BJ (cell line): Measurements from ENCODE around the gene ARRDC3. TPM values are rescaled to one million over a fixed set of nuclear protein-coding genes. Genes with fewer than 3 reads are reported as not detected.

Experiments
- CTCF ChIA-PET: fragments of 350-600 bp; formaldehyde crosslinking; extraction: SDS; loops from one replicate; lab custom pipeline; 2021; ENCODE audit warnings: antibody characterized with exemption, inconsistent platforms; lab: Yijun Ruan, JAX
- POLR2A ChIA-PET: fragments of 300-600 bp; sonication (Branson Sonifier 250); formaldehyde crosslinking; extraction: SDS; loops from one replicate; lab custom pipeline; 2021; ENCODE audit warnings: antibody characterized with exemption; lab: Charles Lee
- DNase-seq: peaks from one replicate; pipeline ENCODE4 v3.0.0-alpha.2; 2011; ENCODE audit warnings: low read depth
- H3K27me3 ChIP-seq: 2 replicates; pipeline ENCODE4 v1.6.0; 2011; ENCODE audit warnings: low read length; ENCODE audit not compliant: control insufficient read depth, insufficient read depth
- H3K36me3 ChIP-seq: 2 replicates; pipeline ENCODE4 v1.5.1; 2011; ENCODE audit warnings: low read length; ENCODE audit not compliant: control insufficient read depth, insufficient read depth
- H3K4me3 ChIP-seq: 2 replicates; pipeline ENCODE4 v1.5.1; 2011; ENCODE audit warnings: low read depth, mild to moderate bottlenecking, control low read depth, low read length
- polyA minus RNA-seq: library from RNA; depleted of rRNA, polyadenylated mRNA; stranded (reverse); fragments of >200 nt; gene quantifications from 2 replicates; pipeline ENCODE4 v1.2.3, GENCODE V29; 2011; rRNA and poly(A)+ RNA removed
- polyA plus RNA-seq: library from polyadenylated mRNA; depleted of rRNA; stranded (reverse); fragments of >200 nt; gene quantifications from 2 replicates; pipeline ENCODE4 v1.2.3, GENCODE V29; 2011; rRNA removed
- TF ChIP-seq, protein P1 (sequence below): IDR thresholded peaks from 2 replicates; pipeline ENCODE4 v1.5.1; 2011; ENCODE audit warnings: low read depth, mild to moderate bottlenecking, control low read depth, inconsistent platforms, low read length, moderate library complexity; ENCODE audit not compliant: insufficient read depth

The ARRDC3 gene, protein sequence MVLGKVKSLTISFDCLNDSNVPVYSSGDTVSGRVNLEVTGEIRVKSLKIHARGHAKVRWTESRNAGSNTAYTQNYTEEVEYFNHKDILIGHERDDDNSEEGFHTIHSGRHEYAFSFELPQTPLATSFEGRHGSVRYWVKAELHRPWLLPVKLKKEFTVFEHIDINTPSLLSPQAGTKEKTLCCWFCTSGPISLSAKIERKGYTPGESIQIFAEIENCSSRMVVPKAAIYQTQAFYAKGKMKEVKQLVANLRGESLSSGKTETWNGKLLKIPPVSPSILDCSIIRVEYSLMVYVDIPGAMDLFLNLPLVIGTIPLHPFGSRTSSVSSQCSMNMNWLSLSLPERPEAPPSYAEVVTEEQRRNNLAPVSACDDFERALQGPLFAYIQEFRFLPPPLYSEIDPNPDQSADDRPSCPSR
- polyA plus RNA-seq (20.7 and 37.4 TPM in 2 replicates), polyA minus RNA-seq (80.3 and 80.8 TPM in 2 replicates)

DNA sequence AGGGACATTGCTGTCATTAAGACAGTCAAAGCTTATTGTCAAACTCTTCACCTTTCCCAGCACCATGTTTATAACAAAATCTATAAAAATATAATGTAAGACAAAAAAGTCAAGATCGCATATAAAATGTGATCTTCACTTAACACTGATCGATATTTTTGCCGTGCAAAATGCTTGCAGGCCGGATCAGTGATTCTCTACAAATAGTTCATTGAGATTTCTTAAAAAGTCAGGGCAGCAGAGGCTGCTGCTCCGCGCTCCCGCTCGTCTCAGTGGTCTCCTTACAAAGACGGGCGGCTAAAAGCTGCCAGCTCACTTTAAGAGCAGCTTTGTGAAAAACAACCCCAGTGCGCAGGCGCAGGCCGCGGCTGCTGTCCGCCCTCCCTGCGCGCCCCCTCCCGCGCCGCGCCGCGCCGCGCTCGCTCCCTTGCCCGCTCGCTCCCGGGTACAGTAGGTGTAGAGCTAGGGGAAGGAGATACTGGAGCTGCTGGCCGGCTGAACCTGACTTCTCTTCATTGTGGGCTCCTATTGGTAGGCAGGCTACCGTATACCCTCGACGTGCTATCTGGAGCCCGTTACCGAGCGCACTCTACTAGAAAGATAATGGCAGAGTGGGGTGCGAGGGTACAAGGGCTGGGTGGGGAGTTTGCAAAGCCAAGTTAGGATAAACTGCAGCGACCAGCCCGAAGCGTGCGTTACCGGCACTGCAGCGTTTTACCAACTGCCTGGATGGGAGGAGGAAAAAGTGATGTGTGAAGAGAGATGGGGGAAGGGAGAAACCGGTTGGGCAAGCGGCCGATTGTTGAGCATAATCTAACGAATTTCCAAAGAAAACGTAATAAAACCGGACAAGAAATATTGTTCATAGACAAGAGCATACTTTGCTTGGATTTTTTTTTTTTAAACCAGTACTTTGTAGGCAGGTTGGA, at the start of gene ARRDC3:
Gene ARRDC3 (minus strand): TSS at position 291 of the 929 bp plus-strand sequence. CDS start 225 bp downstream, at position 66.
- TF ChIP-seq, protein P1, sequence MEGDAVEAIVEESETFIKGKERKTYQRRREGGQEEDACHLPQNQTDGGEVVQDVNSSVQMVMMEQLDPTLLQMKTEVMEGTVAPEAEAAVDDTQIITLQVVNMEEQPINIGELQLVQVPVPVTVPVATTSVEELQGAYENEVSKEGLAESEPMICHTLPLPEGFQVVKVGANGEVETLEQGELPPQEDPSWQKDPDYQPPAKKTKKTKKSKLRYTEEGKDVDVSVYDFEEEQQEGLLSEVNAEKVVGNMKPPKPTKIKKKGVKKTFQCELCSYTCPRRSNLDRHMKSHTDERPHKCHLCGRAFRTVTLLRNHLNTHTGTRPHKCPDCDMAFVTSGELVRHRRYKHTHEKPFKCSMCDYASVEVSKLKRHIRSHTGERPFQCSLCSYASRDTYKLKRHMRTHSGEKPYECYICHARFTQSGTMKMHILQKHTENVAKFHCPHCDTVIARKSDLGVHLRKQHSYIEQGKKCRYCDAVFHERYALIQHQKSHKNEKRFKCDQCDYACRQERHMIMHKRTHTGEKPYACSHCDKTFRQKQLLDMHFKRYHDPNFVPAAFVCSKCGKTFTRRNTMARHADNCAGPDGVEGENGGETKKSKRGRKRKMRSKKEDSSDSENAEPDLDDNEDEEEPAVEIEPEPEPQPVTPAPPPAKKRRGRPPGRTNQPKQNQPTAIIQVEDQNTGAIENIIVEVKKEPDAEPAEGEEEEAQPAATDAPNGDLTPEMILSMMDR: no peak
- no peaks in the 10 kb centered on the region for H3K36me3 ChIP-seq
- ChIA-PET CTCF (interaction anchor here (0.6 to 7.3 kb wide), 19 partner anchors 31 to 517 kb away, joined by 3 to 106 read pairs (median 11); no protein-coding TSS in a partner anchor), POLR2A (interaction anchor here (0.6 to 1.4 kb wide), 8 partner anchors 71 to 451 kb away, joined by 3 to 17 read pairs (median 4); no protein-coding TSS in a partner anchor)
- peak; percentile 87 for DNase-seq
- no peaks in the 10 kb centered on the region for H3K27me3 ChIP-seq
- H3K4me3 ChIP-seq: peak within 1 kb of the TSS; percentile 64

DNA sequence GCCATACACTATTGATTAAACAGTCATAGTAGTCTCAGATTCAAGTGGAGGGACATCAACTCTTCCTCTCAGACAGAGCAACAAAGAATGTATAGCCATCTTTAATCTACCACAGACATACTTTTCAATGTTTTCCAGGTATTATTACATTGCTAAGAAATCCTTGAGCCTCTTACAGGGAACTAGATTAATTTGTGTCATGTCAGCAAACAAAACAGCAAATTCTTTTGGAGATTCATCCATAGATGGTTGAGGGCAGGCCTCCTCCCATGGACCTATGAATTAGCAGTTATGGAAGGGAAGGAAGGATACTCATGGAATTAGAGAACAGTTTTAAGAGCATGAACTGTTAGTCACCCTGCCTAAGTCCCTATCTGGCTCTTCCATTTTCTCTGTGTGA, 47.8 kb upstream of the ARRDC3 start:
- Histone ChIP-seq H3K4me3 (no peak overlapping the region), H3K27me3 (no peaks in the 10 kb centered on the region), H3K36me3 (no peaks in the 10 kb centered on the region)
- ChIA-PET CTCF (no interaction called here), POLR2A (no interaction called here)
- TF ChIP-seq, protein P1: no peak
- DNase-seq: no peak

DNA sequence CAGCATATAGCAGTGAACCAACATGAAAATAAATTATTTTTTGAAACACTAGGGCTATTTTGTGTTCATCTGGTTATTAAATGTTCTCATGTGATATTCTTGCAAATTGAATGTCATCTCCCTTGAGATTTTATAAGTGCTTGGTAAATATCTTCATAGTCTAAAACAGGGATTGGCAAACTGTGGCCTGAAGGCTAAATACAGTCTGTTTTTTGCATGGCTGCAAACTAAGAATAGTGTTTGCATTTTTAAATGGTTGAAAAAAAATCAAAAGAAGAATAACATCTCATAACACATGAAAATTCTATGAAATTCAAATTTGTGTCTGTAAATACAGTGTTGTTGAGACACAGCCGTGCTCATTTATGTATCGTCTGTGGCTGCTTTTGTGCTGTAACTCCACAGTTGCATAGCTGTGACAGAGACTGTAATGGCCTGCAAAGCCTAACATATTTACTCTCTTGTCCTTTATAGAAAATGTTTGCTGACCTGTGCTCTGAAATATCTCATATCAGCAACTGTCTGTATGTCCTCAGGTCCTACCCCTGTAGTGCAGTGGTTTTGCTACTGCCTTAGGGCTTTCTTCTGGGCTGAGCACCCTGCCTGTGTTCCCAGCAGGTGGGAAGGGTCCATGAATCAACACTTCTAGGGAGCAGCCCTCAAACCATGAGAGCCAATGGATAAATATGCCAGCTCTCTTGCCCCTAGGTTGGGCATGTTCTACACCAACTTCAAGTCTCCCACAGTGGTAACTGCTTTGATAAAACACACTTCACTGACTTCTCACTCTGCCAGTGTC, 41.7 kb upstream of the ARRDC3 start:
- Histone ChIP-seq H3K36me3 (no peaks in the 10 kb centered on the region), H3K27me3 (no peaks in the 10 kb centered on the region), H3K4me3 (no peak overlapping the region)
- TF ChIP-seq, protein P1: no peak
- DNase-seq: no peak
- ChIA-PET POLR2A (no interaction called here), CTCF (interaction anchor here (0.6 to 1.7 kb wide), 3 partner anchors 40 to 592 kb away, joined by 3 to 4 read pairs (median 3); no protein-coding TSS in a partner anchor)

DNA sequence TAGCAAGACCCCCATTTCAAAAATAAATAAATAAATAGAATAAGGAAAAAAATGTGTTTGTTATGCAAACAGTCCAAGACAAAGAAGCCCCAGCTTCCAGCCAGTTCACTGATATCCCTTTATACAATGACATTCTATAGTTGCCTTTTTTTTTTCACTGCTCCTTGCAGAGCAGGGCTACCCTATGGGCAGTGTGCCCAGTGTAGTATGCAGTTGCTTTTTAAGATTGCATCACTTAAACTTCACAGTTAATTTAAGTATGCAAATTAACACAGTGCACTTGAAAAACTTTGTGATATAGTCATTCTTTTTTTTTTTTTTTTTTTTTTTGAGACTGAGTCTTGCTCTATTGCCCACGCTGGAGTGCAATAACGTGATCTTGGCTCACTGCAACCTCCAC, 40.8 kb upstream of the ARRDC3 start:
- no peaks in the 10 kb centered on the region for H3K27me3 ChIP-seq
- H3K4me3 ChIP-seq: no peak overlapping the region
- TF ChIP-seq, protein P1: no peak
- no peak for DNase-seq
- ChIA-PET POLR2A (no interaction called here), CTCF (interaction anchor here (0.6 to 1.7 kb wide), 4 partner anchors 39 to 591 kb away, joined by 3 to 4 read pairs (median 4); no protein-coding TSS in a partner anchor)
- no peaks in the 10 kb centered on the region for H3K36me3 ChIP-seq
